ENCODE data around the gene FHOD3.
A peak's percentile ranks its signal among the peaks of the same experiment; 100 is the strongest.

Gene FHOD3

GRCh38 chr18:36396190-36396589 is 98.7 kb downstream of the FHOD3 start:
- in situ Hi-C loops (cut with HindIII; ENCODE audit: low sequenced_read_pairs), result no loop called here
- no peak for TF ChIP-seq CTCF (IDR thresholded peaks at IDR 0.05; ENCODE audit: low read depth, low read length)
- no peak overlapping the region for H3K4me3 ChIP-seq (ENCODE audit: low read depth, low read length)
- no peak for DNase-seq (ENCODE audit: low read depth, low spot score)

GRCh38 chr18:36397033-36397432 is 99.5 kb downstream of the FHOD3 start:
- TF ChIP-seq CTCF (IDR thresholded peaks at IDR 0.05; ENCODE audit: low read depth, low read length), result no peak
- in situ Hi-C loops (cut with HindIII; ENCODE audit: low sequenced_read_pairs), result no loop called here
- H3K4me3 ChIP-seq (ENCODE audit: low read depth, low read length), result no peak overlapping the region
- DNase-seq (ENCODE audit: low read depth, low spot score), result no peak

- no peak overlapping the region for H3K4me3 ChIP-seq (ENCODE audit: low read depth, low read length)
- no peak for TF ChIP-seq CTCF (IDR thresholded peaks at IDR 0.05; ENCODE audit: low read depth, low read length)
- no peak for DNase-seq (ENCODE audit: low read depth, low spot score)
- in situ Hi-C loops (cut with HindIII; ENCODE audit: low sequenced_read_pairs), result no loop called here
Measured at GRCh38 chr18:36398419-36398818, 100.9 kb downstream of the FHOD3 start.

- in situ Hi-C loops (cut with HindIII; ENCODE audit: low sequenced_read_pairs), result no loop called here
- TF ChIP-seq CTCF (IDR thresholded peaks at IDR 0.05; ENCODE audit: low read depth, low read length), result no peak
- no peak overlapping the region for H3K4me3 ChIP-seq (ENCODE audit: low read depth, low read length)
- no peak for DNase-seq (ENCODE audit: low read depth, low spot score)
Measured at GRCh38 chr18:36399055-36399454, 101.5 kb downstream of the FHOD3 start.

GRCh38 chr18:36401462-36401861 is 103.9 kb downstream of the FHOD3 start:
- in situ Hi-C loops (cut with HindIII; ENCODE audit: low sequenced_read_pairs), result no loop called here

GRCh38 chr18:36402765-36403396 is 105.4 kb downstream of the FHOD3 start:
- TF ChIP-seq CTCF (IDR thresholded peaks at IDR 0.05; ENCODE audit: low read depth, low read length), result no peak
- peak; percentile 77 for DNase-seq (ENCODE audit: low read depth, low spot score)
- in situ Hi-C loops (cut with HindIII; ENCODE audit: low sequenced_read_pairs), result no loop called here
- H3K4me3 ChIP-seq (ENCODE audit: low read depth, low read length), result no peak overlapping the region

More at GRCh38 chr18:36401462-36401861, 103.9 kb downstream of the FHOD3 start:
- TF ChIP-seq CTCF (IDR thresholded peaks at IDR 0.05; ENCODE audit: low read depth, low read length), result no peak
- no peak overlapping the region for H3K4me3 ChIP-seq (ENCODE audit: low read depth, low read length)
- no peak for DNase-seq (ENCODE audit: low read depth, low spot score)

All from astrocyte of the spinal cord (primary cell).